OCI-LY1 (cell line): ENCODE data around the gene IGSF3.

Experiments
- H2AFZ ChIP-seq: fragments of 200-600 bp; sonication (generic), shearing (Covaris generic); 2 replicates; pipeline ENCODE4 v1.6.0; 2014; ENCODE audit warnings: antibody characterized with exemption, mild to moderate bottlenecking, low read length
- H3F3A ChIP-seq: fragments of 200-600 bp; sonication (generic), shearing (Covaris generic); 2 replicates; pipeline ENCODE4 v1.6.0; 2014; ENCODE audit warnings: mild to moderate bottlenecking, antibody characterized with exemption, low read length, moderate library complexity; ENCODE audit not compliant: insufficient read depth
- H3K27ac ChIP-seq: fragments of 200-600 bp; sonication (generic); 2 replicates; pipeline ENCODE4 v1.5.1; 2014; ENCODE audit warnings: low read length, mixed run types, mild to moderate bottlenecking, low read depth; ENCODE audit not compliant: poor library complexity, severe bottlenecking
- H3K27me3 ChIP-seq: fragments of 200-600 bp; sonication (generic); 2 replicates; pipeline ENCODE4 v1.6.0; 2014; ENCODE audit warnings: antibody characterized with exemption, mild to moderate bottlenecking, low read length, moderate library complexity; ENCODE audit not compliant: insufficient read depth
- H3K36me3 ChIP-seq: fragments of 200-600 bp; sonication (generic); 2 replicates; pipeline ENCODE4 v1.6.1; 2014; ENCODE audit warnings: mild to moderate bottlenecking, antibody characterized with exemption, low read length, moderate library complexity, mixed read lengths; ENCODE audit not compliant: insufficient read depth
- H3K4me1 ChIP-seq: fragments of 200-600 bp; sonication (generic); 2 replicates; pipeline ENCODE4 v1.5.1; 2014; ENCODE audit warnings: mild to moderate bottlenecking, low read length, moderate library complexity; ENCODE audit not compliant: insufficient read depth, severe bottlenecking
- H3K4me2 ChIP-seq: fragments of 200-600 bp; sonication (generic), shearing (Covaris generic); 2 replicates; pipeline ENCODE4 v1.6.1; 2014; ENCODE audit warnings: low read length
- H3K4me3 ChIP-seq: fragments of 200-600 bp; sonication (generic); 2 replicates; pipeline ENCODE4 v1.5.1; 2014; ENCODE audit warnings: low read length, low read depth, mild to moderate bottlenecking, mixed read lengths; ENCODE audit not compliant: poor library complexity, severe bottlenecking
- H3K79me2 ChIP-seq: fragments of 200-600 bp; shearing (Covaris generic); 2 replicates; pipeline ENCODE4 v1.6.1; 2016; ENCODE audit warnings: mixed run types, low read length, mixed read lengths; ENCODE audit not compliant: insufficient read depth
- H3K9ac ChIP-seq: fragments of 200-600 bp; sonication (generic), shearing (Covaris generic); 2 replicates; pipeline ENCODE4 v1.6.1; 2014; ENCODE audit warnings: mild to moderate bottlenecking, low read length, mixed read lengths
- H3K9me2 ChIP-seq: fragments of 200-600 bp; sonication (generic), shearing (Covaris generic); 2 replicates; pipeline ENCODE4 v1.6.1; 2014; ENCODE audit warnings: low read depth, mild to moderate bottlenecking, low read length, mixed read lengths
- H3K9me3 ChIP-seq: fragments of 200-600 bp; shearing (Covaris generic); 2 replicates; pipeline ENCODE4 v1.6.1; 2014; ENCODE audit warnings: low read length, mixed read lengths
- H4K20me1 ChIP-seq: fragments of 200-600 bp; sonication (generic), shearing (Covaris generic); 2 replicates; pipeline ENCODE4 v1.6.0; 2016; ENCODE audit warnings: mild to moderate bottlenecking, low read length; ENCODE audit not compliant: insufficient read depth
- CTCF ChIP-seq: fragments of 200-600 bp; sonication (generic), shearing (Covaris generic); IDR thresholded peaks from 2 replicates; pipeline ENCODE4 v1.5.1; 2017; ENCODE audit warnings: mild to moderate bottlenecking, antibody characterized with exemption, low read length, moderate library complexity, mixed read lengths
- EZH2 ChIP-seq: fragments of 200-600 bp; sonication (generic), shearing (Covaris generic); IDR thresholded peaks from 2 replicates; pipeline ENCODE4 v1.8.0; 2017; ENCODE audit warnings: borderline replicate concordance, mixed run types, mild to moderate bottlenecking, antibody characterized with exemption, low read length, moderate library complexity, mixed read lengths

IGSF3 gene

GRCh38 chr1:116545359-116545705 lies 122.2 kb downstream of the IGSF3 start:
- H3K4me1 ChIP-seq: no peaks in the 10 kb centered on the region
- H3K36me3 ChIP-seq: no peaks in the 10 kb centered on the region
- no peak overlapping the region for H3K27ac ChIP-seq
- H3K4me2 ChIP-seq: no peak overlapping the region
- no peaks in the 10 kb centered on the region; the same call in 1 of the 2 replicates for H3K27me3 ChIP-seq
- no peak overlapping the region for H3K4me3 ChIP-seq
- no peak overlapping the region for H3K9ac ChIP-seq
- H3K79me2 ChIP-seq: no peaks in the 10 kb centered on the region
- H3F3A ChIP-seq: no peaks in the 10 kb centered on the region
- H3K9me2 ChIP-seq: no peaks in the 10 kb centered on the region
- no peaks in the 10 kb centered on the region for H3K9me3 ChIP-seq
- TF ChIP-seq EZH2: no peak
- no peak for TF ChIP-seq CTCF
- H4K20me1 ChIP-seq: no peaks in the 10 kb centered on the region
- H2AFZ ChIP-seq: no peak overlapping the region

GRCh38 chr1:116544588-116545358 lies 122.8 kb downstream of the IGSF3 start:
- Histone ChIP-seq H3K9ac (no peak overlapping the region), H3K4me1 (no peaks in the 10 kb centered on the region), H3K4me2 (no peak overlapping the region), H3K9me2 (no peaks in the 10 kb centered on the region), H3K27me3 (no peaks in the 10 kb centered on the region; the same call in 1 of the 2 replicates), H4K20me1 (no peaks in the 10 kb centered on the region), H3K9me3 (no peaks in the 10 kb centered on the region), H3K4me3 (no peak overlapping the region), H3K36me3 (no peaks in the 10 kb centered on the region), H3K27ac (no peak overlapping the region), H2AFZ (no peak overlapping the region), H3F3A (no peaks in the 10 kb centered on the region), H3K79me2 (no peaks in the 10 kb centered on the region)
- TF ChIP-seq EZH2 (no peak), CTCF (no peak)

GRCh38 chr1:116540088-116540487 lies 127.4 kb downstream of the IGSF3 start:
- TF ChIP-seq CTCF (no peak), EZH2 (no peak)
- H3K9me2 ChIP-seq: no peaks in the 10 kb centered on the region
- H3K27ac ChIP-seq: no peak overlapping the region
- H4K20me1 ChIP-seq: no peaks in the 10 kb centered on the region
- H2AFZ ChIP-seq: no peak overlapping the region
- no peaks in the 10 kb centered on the region for H3K79me2 ChIP-seq
- H3K36me3 ChIP-seq: no peaks in the 10 kb centered on the region
- H3F3A ChIP-seq: no peaks in the 10 kb centered on the region
- H3K4me3 ChIP-seq: no peak overlapping the region
- H3K9ac ChIP-seq: no peak overlapping the region
- no peak overlapping the region for H3K4me2 ChIP-seq
- H3K4me1 ChIP-seq: no peaks in the 10 kb centered on the region
- H3K27me3 ChIP-seq: no peaks in the 10 kb centered on the region
- H3K9me3 ChIP-seq: no peaks in the 10 kb centered on the region
